K562 (cell line): ENCODE measurements around the gene DDX5. TPM values are rescaled to one million over a fixed set of nuclear protein-coding genes. Genes with fewer than 3 reads are reported as not detected.

Experiments
- BCL6 ChIP-seq: fragments of 250-450 bp; sonication (Bioruptor Pico); IDR thresholded peaks from 2 replicates; pipeline ENCODE4 v1.4.0; 2020
- DACH1 ChIP-seq: fragments of 450-650 bp; IDR thresholded peaks from 2 replicates; pipeline ENCODE4 v1.6.1; 2018; ENCODE audit not compliant: partially characterized antibody
- FOXJ2 ChIP-seq: fragments of 200-800 bp; sonication (Bioruptor generic); IDR thresholded peaks from 2 replicates; pipeline ENCODE4 v1.6.1; 2016; ENCODE audit warnings: missing genetic modification characterization, missing compliant biosample characterization
- GTF2F1 ChIP-seq: IDR thresholded peaks from 2 replicates; pipeline ENCODE4 v1.6.1; 2011; ENCODE audit warnings: low read depth, low read length, improper control_type of control experiment
- LEF1 ChIP-seq: fragments of 450-650 bp; IDR thresholded peaks from 2 replicates; pipeline ENCODE4 v1.6.1; 2016; ENCODE audit warnings: mild to moderate bottlenecking
- MXI1 ChIP-seq: IDR thresholded peaks from 2 replicates; pipeline ENCODE4 v1.6.1; 2011; ENCODE audit warnings: low read depth, mild to moderate bottlenecking, improper control_type of control experiment, low read length
- NEUROD1 ChIP-seq: fragments of 150-350 bp; IDR thresholded peaks from 2 replicates; pipeline ENCODE4 v1.6.1; 2014; ENCODE audit warnings: borderline replicate concordance, low read length, low read depth; ENCODE audit not compliant: partially characterized antibody
- RFX1 ChIP-seq: fragments of 450-650 bp; IDR thresholded peaks from 2 replicates; pipeline ENCODE4 v1.6.1; 2016; ENCODE audit warnings: mild to moderate bottlenecking, moderate library complexity
- SRF ChIP-seq, 2 experiments: fragments of 250-450, 450-650 bp in 1 of 2; sonication (Bioruptor Pico) in 1 of 2; sonication (generic) in 1 of 2; formaldehyde crosslinking; IDR thresholded peaks; 2 replicates each; pipeline versions ENCODE4 v1.5.0 to v1.5.1; 2020 to 2022; ENCODE audit warnings: mild to moderate bottlenecking in 1 of 2, missing genetic modification reagents in 1 of 2
- TAF7 ChIP-seq: fragments of 450-650 bp; IDR thresholded peaks from 2 replicates; pipeline ENCODE4 v1.6.1; 2016; ENCODE audit warnings: missing genetic modification characterization, missing compliant biosample characterization
- ZBED1 ChIP-seq: IDR thresholded peaks from 2 replicates; pipeline ENCODE4 v1.6.1; 2014
- ZKSCAN1 ChIP-seq: fragments of 150-350 bp; IDR thresholded peaks from 2 replicates; pipeline ENCODE4 v1.6.1; 2016; ENCODE audit warnings: low read depth, low read length
- polyA plus RNA-seq, 8 experiments: library from polyadenylated mRNA; depleted of rRNA in 4 of 8; stranded (reverse) in 5 of 8; unstranded in 3 of 8; fragments of >200 nt; fragmentation: Nextera tagmentation in 2 of 8; fragmentation: Illumina TruSeq in 1 of 8; extraction: Ambion mirVana in 2 of 8; extraction: Trizol in 1 of 8; gene quantifications; 2 replicates each; pipeline versions ENCODE4 v1.2.1 to v1.2.3, GENCODE V29; 2011 to 2014; ENCODE audit warnings: inconsistent platforms in 1 of 8, missing spikeins in 1 of 8
- total RNA-seq, 7 experiments: library from RNA; depleted of rRNA in 6 of 7; stranded (reverse); fragments of >200 nt in 6 of 7; fragmentation: Illumina TruSeq in 2 of 7; extraction: Trizol in 2 of 7; gene quantifications; 2 replicates each; pipeline versions ENCODE4 v1.2.1 to v1.2.3, GENCODE V29; 2011 to 2021; ENCODE audit warnings: low replicate concordance in 1 of 7
- TF ChIP-seq, protein P1 (sequence below): fragments of 200-400 bp; formaldehyde crosslinking; IDR thresholded peaks from 2 replicates; pipeline ENCODE4 v1.6.1; 2017; ENCODE audit warnings: mild to moderate bottlenecking, low read depth, low read length, moderate library complexity
- TF ChIP-seq, protein P2 (sequence below): fragments of 450-650 bp; formaldehyde crosslinking; IDR thresholded peaks from 2 replicates; pipeline ENCODE4 v1.4.0; 2020; ENCODE audit warnings: mild to moderate bottlenecking, moderate library complexity
- TF ChIP-seq, protein P3 (sequence below): fragments of 250-450 bp; sonication (Bioruptor Pico); IDR thresholded peaks from 2 replicates; pipeline ENCODE4 v1.4.0; 2020
- TF ChIP-seq, protein P4 (sequence below): sonication (generic); formaldehyde crosslinking; IDR thresholded peaks from 2 replicates; pipeline ENCODE4 v1.8.0; 2022; ENCODE audit warnings: mild to moderate bottlenecking, missing genetic modification reagents
- TF ChIP-seq, protein P5 (sequence below): fragments of 250-450 bp; sonication (Bioruptor Pico); IDR thresholded peaks from 2 replicates; pipeline ENCODE4 v1.8.0; 2021; ENCODE audit warnings: moderate library complexity, mild to moderate bottlenecking, inconsistent platforms

The DDX5 gene
- total and polyA plus RNA-seq, 9 of the 15 experiments (the other 6 are each of a cell fraction or from before 2014, with no cell fraction given), result 306 to 1,639 (median 604) TPM

DNA sequence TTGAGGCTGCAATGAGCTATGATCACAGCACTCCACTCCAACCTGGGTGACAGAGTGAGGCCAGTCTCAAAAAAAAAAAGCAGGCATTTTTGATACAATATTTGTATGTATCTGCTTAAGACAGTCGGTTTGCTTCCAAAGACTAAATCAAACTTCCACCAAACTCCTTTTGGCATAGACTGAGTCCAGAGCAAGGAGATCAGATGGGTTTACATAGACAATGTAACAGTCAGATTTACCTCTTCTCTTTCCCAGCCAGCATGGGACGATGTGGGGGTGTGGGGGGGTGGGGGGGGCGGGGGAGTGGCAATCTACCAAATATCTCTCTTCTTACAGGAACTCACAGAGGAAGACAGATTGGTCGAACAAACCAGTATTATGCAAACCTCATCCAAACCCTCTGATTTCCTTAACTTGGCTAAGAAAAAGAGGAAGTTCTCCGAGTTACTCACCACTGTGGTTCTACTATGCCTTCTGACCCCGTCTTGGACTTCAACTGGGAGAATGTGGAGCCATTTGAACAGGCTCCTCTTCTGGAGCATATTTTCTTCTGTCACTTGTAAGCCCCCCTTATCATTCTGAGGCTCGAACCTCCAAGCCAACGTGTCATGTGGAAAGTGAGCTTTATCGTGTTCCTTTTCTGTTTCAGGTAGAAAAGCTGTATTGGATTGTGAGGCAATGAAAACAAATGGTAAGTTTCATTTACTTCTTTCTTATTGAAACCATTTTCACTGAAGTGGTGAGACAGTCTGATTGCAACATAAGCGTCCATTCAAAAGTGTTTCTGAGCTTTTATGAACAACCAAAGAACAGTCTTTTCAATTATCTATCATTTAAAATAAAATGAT is 57.2 kb downstream of the DDX5 start, which contains the start of gene MILR1 (continued):
- TF ChIP-seq, protein P1, sequence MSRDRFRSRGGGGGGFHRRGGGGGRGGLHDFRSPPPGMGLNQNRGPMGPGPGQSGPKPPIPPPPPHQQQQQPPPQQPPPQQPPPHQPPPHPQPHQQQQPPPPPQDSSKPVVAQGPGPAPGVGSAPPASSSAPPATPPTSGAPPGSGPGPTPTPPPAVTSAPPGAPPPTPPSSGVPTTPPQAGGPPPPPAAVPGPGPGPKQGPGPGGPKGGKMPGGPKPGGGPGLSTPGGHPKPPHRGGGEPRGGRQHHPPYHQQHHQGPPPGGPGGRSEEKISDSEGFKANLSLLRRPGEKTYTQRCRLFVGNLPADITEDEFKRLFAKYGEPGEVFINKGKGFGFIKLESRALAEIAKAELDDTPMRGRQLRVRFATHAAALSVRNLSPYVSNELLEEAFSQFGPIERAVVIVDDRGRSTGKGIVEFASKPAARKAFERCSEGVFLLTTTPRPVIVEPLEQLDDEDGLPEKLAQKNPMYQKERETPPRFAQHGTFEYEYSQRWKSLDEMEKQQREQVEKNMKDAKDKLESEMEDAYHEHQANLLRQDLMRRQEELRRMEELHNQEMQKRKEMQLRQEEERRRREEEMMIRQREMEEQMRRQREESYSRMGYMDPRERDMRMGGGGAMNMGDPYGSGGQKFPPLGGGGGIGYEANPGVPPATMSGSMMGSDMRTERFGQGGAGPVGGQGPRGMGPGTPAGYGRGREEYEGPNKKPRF, result no peak
- TF ChIP-seq RFX1, result no peak
- TF ChIP-seq LEF1, result peak; percentile 67; the same call in 1 of the 2 replicates
- TF ChIP-seq SRF (CRISPR knock-in tag; IDR thresholded peaks at IDR 0.05), result no peak
- TF ChIP-seq, protein P2, sequence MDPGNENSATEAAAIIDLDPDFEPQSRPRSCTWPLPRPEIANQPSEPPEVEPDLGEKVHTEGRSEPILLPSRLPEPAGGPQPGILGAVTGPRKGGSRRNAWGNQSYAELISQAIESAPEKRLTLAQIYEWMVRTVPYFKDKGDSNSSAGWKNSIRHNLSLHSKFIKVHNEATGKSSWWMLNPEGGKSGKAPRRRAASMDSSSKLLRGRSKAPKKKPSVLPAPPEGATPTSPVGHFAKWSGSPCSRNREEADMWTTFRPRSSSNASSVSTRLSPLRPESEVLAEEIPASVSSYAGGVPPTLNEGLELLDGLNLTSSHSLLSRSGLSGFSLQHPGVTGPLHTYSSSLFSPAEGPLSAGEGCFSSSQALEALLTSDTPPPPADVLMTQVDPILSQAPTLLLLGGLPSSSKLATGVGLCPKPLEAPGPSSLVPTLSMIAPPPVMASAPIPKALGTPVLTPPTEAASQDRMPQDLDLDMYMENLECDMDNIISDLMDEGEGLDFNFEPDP (CRISPR knock-in tag), result no peak
- TF ChIP-seq MXI1, result no peak
- 0 out of 2 replicates have a peak, but pooled peaks have one; percentile 59 for TF ChIP-seq TAF7 (tag)
- TF ChIP-seq, protein P3, sequence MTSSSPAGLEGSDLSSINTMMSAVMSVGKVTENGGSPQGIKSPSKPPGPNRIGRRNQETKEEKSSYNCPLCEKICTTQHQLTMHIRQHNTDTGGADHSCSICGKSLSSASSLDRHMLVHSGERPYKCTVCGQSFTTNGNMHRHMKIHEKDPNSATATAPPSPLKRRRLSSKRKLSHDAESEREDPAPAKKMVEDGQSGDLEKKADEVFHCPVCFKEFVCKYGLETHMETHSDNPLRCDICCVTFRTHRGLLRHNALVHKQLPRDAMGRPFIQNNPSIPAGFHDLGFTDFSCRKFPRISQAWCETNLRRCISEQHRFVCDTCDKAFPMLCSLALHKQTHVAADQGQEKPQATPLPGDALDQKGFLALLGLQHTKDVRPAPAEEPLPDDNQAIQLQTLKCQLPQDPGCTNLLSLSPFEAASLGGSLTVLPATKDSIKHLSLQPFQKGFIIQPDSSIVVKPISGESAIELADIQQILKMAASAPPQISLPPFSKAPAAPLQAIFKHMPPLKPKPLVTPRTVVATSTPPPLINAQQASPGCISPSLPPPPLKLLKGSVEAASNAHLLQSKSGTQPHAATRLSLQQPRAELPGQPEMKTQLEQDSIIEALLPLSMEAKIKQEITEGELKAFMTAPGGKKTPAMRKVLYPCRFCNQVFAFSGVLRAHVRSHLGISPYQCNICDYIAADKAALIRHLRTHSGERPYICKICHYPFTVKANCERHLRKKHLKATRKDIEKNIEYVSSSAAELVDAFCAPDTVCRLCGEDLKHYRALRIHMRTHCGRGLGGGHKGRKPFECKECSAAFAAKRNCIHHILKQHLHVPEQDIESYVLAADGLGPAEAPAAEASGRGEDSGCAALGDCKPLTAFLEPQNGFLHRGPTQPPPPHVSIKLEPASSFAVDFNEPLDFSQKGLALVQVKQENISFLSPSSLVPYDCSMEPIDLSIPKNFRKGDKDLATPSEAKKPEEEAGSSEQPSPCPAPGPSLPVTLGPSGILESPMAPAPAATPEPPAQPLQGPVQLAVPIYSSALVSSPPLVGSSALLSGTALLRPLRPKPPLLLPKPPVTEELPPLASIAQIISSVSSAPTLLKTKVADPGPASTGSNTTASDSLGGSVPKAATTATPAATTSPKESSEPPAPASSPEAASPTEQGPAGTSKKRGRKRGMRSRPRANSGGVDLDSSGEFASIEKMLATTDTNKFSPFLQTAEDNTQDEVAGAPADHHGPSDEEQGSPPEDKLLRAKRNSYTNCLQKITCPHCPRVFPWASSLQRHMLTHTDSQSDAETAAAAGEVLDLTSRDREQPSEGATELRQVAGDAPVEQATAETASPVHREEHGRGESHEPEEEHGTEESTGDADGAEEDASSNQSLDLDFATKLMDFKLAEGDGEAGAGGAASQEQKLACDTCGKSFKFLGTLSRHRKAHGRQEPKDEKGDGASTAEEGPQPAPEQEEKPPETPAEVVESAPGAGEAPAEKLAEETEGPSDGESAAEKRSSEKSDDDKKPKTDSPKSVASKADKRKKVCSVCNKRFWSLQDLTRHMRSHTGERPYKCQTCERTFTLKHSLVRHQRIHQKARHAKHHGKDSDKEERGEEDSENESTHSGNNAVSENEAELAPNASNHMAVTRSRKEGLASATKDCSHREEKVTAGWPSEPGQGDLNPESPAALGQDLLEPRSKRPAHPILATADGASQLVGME, result no peak
- no peak for TF ChIP-seq ZBED1
- peak; percentile 32 for TF ChIP-seq NEUROD1
- TF ChIP-seq, protein P4, sequence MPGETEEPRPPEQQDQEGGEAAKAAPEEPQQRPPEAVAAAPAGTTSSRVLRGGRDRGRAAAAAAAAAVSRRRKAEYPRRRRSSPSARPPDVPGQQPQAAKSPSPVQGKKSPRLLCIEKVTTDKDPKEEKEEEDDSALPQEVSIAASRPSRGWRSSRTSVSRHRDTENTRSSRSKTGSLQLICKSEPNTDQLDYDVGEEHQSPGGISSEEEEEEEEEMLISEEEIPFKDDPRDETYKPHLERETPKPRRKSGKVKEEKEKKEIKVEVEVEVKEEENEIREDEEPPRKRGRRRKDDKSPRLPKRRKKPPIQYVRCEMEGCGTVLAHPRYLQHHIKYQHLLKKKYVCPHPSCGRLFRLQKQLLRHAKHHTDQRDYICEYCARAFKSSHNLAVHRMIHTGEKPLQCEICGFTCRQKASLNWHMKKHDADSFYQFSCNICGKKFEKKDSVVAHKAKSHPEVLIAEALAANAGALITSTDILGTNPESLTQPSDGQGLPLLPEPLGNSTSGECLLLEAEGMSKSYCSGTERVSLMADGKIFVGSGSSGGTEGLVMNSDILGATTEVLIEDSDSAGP (CRISPR knock-in tag), result no peak
- no peak for TF ChIP-seq BCL6
- no peak for TF ChIP-seq FOXJ2 (tag)
- TF ChIP-seq GTF2F1, result no peak
- TF ChIP-seq DACH1, result no peak
- TF ChIP-seq ZKSCAN1, result no peak
- TF ChIP-seq, protein P5, sequence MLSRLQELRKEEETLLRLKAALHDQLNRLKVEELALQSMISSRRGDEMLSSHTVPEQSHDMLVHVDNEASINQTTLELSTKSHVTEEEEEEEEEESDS, result no peak
